ENCODE results near the gene KIAA0930.

The KIAA0930 gene

DNA sequence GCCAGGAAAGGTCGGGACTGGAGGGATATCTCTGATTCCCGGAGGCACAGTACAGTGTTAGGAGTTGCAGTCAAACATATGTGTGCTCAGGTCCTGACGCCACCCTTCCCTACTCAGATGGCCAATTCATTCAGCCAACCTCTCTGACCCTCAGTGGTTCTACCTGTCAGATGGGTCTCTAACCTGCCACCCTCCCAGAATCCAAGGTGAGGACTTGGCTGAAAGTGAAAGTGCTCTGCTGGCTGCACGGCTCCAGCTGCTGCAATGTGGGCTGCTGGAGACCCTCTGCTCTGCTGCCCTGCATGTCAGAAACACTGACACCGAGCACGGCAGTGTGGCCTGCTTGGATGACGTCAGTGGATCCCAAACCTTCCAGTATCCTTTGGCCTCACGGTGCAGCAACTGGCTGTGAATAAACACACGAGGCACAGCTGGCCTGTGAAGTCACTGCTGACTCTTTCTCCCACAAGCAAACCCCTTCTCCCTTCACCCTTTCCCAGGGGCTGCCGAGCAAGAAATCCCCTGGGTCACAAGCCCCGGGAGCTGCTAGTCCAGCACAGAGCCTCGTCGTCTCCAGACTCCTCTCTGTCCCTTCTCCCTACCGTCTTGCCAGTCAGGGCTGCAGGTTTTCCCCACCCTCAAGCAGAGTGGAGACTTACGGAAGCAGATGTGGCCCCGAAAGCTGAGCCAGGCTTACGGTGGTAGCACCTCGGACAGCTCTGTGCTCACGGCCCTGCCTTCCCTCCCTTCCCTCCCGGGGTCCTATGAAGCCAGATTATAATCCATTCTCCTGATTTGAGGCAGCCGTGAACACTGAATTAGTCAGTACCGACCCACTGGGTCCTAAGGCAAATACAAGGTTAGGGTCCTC is 24.3 kb downstream of the KIAA0930 start:
- DNase-seq (ENCODE audit: low read depth): no peak

DNA sequence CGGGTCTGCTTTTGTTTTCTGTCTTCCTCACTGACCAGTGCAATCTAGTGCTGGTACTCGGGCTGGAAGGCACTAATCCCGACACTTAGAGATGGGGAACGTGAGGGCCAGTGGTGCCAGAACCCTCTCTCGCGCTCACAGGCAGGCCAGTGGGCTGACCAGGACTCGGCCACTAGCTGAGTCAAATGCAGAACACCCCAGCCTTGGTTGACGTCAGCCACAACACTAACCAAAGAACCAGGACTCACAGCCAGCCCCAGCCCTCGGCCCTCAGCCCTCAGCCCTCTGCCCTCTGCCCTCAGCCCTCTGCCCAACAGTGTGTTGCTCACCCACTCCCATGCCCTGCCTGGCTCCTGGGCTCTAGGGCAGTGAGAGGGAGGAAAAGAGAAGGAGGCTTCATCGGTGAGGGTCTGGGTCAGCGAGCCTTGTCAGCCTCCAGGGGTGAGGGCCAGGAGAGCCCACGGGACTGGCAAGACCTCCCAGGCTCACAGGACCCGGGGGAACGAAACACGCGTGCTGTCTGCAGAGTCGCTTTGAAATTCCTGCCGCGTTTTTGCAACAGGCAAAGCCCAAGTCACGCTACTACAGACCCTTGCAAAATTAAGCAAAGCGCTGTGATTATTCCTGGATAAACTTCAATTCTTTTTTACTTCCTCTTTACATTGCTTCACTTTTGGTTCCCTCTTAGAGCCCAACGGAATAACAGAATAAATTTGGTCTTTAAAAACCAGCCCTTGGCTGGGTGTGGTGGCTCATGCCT is 27.5 kb downstream of the KIAA0930 start:
- no peak for DNase-seq (ENCODE audit: low read depth)

- DNase-seq (ENCODE audit: low read depth): no peak
Measured at GRCh38 chr22:45212306-45212709, 28.4 kb downstream of the KIAA0930 start.

DNA sequence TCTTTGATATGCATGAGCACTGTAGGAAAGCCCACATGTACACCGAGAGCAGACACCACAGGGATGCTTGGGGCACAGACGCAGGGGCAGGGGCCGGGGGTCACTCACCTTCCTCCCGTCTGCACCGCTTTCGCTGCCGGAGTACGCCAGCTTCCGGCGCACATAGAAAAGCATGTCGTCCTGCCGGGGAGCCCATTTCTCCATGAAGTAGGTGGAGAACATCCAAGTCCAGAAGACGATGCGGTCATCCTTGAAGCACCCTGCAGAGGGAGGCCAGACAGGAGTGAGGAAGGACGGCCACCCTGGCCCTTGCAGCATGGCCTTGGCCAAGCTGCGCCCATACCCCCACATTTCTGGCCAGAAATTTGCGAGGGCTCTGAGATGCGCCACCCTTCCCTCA is 28.8 kb downstream of the KIAA0930 start:
- DNase-seq (ENCODE audit: low read depth): no peak

- no peak for DNase-seq (ENCODE audit: low read depth)
Measured at GRCh38 chr22:45211435-45211834, 29.3 kb downstream of the KIAA0930 start.

GRCh38 chr22:45210991-45211390 is 29.7 kb downstream of the KIAA0930 start:
- no peak for DNase-seq (ENCODE audit: low read depth)

DNA sequence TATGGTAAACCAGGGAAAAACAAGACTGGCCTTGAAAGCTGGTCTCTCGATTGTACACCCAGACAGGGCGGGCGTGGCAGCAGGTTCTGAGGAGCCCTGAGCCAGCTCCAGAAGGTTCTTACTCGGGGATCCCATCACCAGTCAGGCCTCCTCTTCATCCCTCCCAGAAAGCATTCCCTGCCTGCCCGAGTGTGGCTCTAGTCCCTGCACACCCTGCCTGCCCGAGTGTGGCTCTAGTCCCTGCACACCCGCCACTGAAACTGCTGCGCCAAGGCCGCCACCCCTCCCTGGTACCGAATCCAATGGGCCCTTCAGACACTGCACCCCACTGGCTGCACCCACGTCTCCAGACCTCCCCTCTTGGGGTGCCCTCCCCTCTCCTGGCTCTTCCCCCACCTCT is 30.1 kb downstream of the KIAA0930 start:
- no peak for DNase-seq (ENCODE audit: low read depth)

DNA sequence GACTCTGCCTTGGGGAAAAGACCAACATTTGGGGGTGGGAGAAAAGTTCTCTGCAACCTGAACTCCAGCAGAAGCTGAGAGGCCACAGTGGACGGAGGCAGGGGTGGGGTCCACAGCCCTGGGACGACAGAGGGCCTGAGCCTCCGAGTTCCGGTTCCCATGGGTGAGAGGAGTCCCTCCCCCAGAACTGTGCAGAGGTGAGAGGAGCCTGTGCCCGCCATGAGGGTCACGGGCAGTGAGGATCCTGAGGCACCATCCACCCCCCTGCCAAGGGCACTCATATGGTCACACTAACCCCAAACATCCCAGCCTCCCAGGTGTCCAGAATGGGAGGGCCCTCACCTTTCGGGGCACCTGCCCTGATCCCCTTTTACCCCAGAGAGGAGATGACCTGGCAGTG is 30.5 kb downstream of the KIAA0930 start:
- DNase-seq (ENCODE audit: low read depth): no peak

DNA sequence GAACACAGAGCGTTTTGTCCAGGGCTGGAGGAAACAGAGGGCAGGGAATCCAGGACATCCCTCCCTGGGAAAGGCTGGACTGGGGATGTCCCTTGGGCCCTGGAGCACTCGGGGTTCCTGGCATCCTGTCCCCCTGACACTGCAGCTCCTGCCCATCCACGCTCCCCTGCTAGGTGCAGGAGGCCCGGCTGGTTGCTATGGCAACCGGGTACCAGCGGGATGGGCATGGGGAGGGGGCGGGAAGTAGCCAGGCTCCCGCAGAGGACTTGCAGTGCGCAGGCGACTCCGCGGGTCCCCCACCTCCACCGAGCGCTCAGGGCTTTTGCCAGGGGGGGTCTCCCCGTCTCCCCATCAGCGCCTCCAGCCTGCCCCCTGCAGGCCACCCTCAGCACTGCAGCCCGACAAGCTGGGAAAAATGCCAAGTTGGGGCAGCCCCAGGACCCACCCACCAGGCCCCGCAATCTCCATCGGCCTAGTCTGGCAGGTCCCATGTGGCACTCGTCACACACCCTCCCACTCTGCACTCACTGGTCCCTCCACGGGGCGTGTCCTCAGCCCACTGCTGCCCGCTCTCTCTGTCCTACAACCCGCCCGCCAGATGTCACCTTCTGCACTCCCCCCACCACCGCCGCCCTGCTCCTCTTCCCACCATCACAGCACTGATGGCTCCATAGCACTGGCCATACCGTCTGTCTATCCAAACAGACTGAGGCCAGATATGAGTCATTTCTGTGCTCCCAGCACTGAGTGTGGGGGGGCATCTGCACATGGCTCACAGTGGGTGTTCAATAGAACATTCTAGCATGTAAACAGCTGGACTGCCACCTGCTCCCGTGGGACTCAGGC is 31.5 kb downstream of the KIAA0930 start:
- DNase-seq (ENCODE audit: low read depth): peak; percentile 9

- no peak for DNase-seq (ENCODE audit: low read depth)
Measured at GRCh38 chr22:45208696-45208992, 32.0 kb downstream of the KIAA0930 start.

- DNase-seq (ENCODE audit: low read depth): no peak
Measured at GRCh38 chr22:45207981-45208664, 32.6 kb downstream of the KIAA0930 start.

DNA sequence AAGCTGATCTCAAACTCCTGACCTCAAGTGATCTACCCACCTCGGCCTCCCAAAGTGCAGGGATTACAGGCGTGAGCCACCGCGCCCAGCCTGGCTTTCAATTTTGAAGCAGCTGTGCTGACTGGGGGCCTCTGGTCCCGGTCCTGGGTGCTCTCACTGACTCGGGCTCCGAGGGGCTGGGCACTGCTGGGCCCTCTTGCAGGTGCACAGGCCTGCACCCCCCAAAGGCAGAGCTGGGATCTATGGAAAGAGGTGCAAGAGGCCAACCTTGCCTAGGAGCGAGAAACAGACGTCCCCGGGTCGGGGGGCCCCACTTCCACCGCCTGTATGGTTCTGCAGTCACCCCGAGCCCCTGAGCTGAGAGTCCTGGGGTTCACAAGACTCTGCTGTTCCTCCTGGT is 33.2 kb downstream of the KIAA0930 start:
- DNase-seq (ENCODE audit: low read depth): no peak

DNA sequence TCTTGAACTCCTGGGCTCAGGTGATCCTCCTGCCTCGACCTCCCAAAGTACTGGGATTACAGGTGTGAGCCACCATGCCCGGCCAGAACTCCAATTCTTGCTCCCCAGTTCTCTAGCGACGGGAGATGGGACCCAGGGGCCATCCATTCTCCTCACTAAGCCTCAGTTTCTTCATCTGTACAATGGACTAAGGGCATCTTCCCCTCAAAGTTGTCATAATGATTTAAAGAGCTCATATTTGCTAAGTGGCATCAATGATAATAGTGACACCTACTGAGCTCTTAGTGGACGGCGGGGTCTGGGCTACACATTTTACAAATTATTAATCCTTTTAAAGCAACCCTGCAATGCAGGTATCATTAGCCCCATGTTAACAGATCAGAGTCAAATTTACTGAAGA is 34.5 kb downstream of the KIAA0930 start:
- no peak for DNase-seq (ENCODE audit: low read depth)

- no peak for DNase-seq (ENCODE audit: low read depth)
Measured at GRCh38 chr22:45205276-45205925, 35.3 kb downstream of the KIAA0930 start.

DNA sequence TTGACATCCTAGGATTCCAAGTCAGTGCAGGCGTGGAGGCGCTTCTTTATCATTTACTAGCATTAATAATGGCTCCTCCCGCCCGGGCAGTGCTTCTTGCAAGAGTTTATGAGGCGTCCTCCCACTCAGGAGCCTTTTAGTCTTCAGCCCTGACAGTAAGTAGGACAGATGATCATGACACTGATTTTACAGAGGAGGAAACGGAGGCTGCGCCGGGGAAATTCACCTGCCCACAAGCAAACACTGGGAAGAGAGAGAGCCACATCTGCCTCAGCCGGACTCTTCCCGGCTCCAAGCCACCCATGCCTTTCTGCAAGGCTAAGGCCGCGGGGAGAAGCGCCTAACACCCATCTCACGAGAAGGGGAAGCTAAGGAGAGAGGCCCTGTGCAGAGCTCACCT is 35.9 kb downstream of the KIAA0930 start:
- no peak for DNase-seq (ENCODE audit: low read depth)

DNA sequence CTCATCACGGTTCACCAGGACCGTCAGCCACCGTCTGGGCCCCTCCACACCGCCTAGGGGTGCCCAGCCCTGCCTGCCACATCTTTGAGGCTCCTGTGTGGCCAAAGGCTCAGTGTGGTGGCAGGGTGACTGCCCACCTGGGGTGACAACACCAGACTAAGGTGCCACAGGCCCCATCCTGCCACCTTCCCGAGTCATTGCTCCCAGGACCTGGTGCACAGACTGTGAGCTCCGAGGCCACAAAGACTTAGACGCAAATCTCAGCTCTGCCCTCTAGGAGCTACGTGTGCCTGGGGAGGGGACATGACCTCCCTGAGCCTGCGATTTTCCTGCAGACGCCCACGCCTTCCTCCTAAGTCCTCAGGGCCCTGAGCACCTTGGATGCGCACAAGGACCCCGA is 36.5 kb downstream of the KIAA0930 start:
- DNase-seq (ENCODE audit: low read depth): no peak

DNA sequence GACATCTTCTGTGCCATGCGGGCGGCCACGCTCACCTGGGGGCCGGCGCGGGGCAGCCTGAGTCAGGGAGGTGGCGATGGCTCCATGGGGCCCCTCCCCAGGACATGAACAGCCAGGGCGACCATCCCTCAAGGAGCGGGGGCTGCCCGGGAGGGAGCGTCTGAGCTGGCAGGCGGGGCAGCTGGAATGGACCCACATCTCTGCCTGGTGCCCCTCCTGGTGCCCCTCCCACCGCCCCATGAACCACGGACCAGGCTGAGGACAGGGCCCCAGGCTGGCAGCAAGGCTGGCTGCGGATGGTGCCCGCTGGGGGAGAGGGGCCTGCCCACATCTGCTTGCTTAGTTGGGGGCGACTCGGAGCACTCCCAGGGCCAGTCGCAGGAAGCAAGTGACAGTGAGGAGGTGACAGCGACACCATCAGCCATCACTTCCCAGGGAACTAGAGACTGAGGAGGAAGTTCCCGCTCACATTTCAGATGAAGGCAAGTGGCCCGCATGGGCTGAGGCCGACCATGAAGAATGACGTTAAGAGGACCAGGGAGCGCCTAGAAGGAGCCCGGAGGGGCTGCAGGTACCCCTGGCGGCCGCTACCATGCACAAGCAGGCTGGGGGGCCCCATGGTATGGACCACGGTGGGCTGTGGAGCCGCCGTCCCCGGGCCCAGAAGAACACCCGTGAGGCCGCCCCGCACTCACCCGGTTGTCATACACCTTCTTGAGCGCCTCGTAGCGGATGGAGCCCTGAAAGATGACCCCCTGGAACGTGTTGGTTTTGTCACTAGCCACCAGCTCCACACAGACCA is 37.3 kb downstream of the KIAA0930 start:
- DNase-seq (ENCODE audit: low read depth): no peak

GRCh38 chr22:45202333-45203149 is 38.2 kb downstream of the KIAA0930 start:
- DNase-seq (ENCODE audit: low read depth): no peak

- no peak for DNase-seq (ENCODE audit: low read depth)
Measured at GRCh38 chr22:45201678-45202332, 38.9 kb downstream of the KIAA0930 start.
